HG03108 (cell line): ENCODE data around the gene F11.
"Not testable (repeated sequence)": the region's sequence is repeated elsewhere in the genome, so short reads cannot be mapped to it uniquely, and the experiment has no call there.

Source experiments
- ATAC-seq: cut with Tn5 transposase; IDR thresholded peaks from one replicate; pipeline ENCODE4 v1.9.1; 2021; ENCODE audit warnings: moderate library complexity; ENCODE audit not compliant: unreplicated experiment

F11 gene

GRCh38 chr4:186249785-186250754 is 15.9 kb upstream of the F11 start:
- ATAC-seq = no peak

DNA sequence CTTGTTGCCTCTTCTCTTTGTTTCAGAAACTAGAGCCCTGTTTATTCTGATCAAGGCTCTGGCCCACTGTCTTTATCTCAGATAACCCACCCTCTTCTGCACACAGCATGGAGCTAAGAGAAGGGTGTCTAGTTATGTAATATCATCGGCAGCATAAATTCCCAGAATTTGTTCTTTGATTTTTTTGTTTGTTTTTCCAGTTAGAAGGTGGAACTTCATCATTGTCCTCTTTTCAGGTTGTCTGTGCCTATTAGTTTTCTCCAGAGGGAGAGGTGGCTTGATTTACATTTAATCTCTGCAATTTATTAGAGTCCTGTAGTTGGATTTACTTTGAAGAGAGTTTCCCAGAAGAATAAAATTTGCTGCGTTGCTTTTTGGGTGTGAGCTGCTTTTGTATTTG is 15.2 kb upstream of the F11 start:
- ATAC-seq = no peak

- no peak for ATAC-seq
Measured at GRCh38 chr4:186255122-186255521, 10.9 kb upstream of the F11 start.

DNA sequence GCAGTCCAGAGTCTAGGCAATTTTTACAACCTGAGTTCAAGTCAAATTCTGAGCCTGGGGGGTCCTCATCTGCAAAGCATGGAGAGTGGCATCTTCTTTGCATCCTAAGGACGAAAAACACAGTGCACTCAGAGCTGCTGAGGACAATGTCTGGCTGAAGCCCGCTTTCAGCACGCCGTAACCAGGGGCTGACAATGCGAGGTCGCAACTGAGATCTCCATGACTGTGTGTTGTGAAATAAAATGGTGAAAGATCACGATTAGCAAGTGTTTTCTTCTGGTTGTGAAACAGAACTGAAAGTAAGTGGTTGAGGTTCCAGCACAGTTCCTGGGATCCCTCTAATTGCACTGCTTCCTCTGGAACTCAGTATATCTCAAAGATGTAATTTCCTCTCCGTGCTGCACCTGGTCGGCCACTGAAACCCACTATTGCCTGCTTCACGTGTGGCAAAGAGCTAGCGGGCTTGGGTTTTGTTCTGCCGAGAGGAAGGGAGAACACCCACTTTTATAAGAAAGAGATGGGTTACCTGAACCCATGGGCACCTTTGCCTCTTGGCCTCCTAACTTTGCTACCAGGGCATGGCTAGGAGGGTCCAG is 7.7 kb upstream of the F11 start:
- ATAC-seq = no peak

DNA sequence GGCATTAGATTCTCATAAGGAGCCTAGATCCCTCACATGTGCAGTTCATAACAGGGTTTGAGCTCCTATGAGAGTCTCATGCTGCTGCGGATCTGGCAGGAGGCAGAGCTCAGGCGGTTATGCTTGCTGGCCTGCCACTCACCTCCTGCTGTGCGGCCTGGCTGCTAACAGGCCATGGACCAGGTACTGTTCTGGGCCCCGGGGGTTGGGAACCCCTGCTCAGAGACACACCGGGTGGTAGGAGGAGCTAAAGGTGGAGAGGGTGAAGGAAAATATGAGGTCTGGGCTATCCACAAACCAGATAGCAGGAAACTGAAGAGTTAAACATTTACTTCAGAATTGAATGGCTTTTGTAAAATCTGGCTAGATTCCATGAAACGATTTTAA is 5.9 kb upstream of the F11 start:
- ATAC-seq = no peak

GRCh38 chr4:186260504-186261448 is 5.2 kb upstream of the F11 start:
- ATAC-seq = no peak

- ATAC-seq = no peak
Measured at GRCh38 chr4:186264660-186265059, 1.3 kb upstream of the F11 start.

GRCh38 chr4:186265250-186265649 is 739 bp upstream of the F11 start:
- ATAC-seq = not testable (repeated sequence)

GRCh38 chr4:186266729-186267456 is 904 bp downstream of the F11 start:
- no peak for ATAC-seq

GRCh38 chr4:186271081-186271678 is 5.2 kb downstream of the F11 start:
- ATAC-seq = no peak

- ATAC-seq = no peak
Measured at GRCh38 chr4:186272699-186273391, 6.9 kb downstream of the F11 start.

GRCh38 chr4:186273392-186273789 is 7.4 kb downstream of the F11 start:
- not testable (repeated sequence) for ATAC-seq

DNA sequence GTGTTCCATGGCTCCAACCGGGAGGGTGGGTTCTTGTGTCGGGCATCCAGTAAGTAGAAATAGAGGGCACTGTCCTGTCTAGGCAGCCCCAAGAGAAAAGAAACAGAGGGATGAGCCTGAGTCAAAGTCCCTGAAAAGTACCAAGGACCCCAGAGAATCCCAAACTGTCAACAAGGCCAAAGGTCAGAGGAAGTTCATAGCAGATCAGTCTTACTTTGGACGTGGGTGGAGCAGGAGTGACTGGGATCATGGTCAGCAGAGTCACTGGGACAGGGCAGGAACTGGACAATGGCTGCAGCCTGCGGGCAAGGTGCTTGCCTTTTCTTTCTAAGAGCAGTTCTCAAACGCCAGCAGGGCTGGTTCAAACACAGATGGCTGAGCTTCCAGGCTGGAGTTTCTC is 17.3 kb downstream of the F11 start:
- ATAC-seq = no peak

DNA sequence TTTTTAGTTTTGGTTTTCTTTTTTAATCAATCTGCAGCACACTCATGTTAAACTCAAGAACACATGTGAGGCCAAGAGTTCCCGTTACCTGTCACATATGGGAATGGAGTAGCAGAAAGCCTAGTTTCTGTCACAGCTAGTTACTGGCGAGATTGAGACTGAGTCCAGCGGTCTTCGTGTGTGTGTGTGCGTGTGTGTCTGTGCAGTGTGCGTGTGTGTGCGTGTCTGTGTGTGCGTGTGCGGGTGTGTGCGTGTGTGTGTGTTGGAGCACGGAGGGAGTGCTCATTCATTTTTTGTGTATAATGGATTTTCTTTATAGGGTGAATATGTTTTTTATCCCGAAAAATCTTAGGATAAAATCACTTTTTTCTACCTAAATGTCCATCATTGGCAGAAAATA is 19.2 kb downstream of the F11 start:
- no peak for ATAC-seq

DNA sequence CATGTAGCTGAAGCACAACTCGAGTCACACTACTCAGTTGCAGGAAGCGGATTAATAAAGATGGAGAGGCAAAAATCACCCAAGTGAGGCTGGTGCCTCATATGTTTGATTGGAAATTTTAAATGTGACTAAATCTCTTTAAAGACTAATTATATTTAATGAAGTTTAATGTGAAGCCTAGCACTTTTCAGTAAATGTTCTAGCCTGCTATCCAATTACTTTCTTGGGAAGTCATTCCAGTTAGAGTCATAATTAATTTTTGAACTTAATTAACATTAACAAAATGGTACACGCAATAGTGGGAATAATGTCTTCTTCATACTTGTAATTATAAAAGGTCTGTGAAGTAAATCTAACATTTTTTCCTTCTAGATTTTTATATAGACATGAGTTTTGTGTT is 20.6 kb downstream of the F11 start:
- no peak for ATAC-seq

- no peak for ATAC-seq
Measured at GRCh38 chr4:186291256-186291890, 25.4 kb downstream of the F11 start.

DNA sequence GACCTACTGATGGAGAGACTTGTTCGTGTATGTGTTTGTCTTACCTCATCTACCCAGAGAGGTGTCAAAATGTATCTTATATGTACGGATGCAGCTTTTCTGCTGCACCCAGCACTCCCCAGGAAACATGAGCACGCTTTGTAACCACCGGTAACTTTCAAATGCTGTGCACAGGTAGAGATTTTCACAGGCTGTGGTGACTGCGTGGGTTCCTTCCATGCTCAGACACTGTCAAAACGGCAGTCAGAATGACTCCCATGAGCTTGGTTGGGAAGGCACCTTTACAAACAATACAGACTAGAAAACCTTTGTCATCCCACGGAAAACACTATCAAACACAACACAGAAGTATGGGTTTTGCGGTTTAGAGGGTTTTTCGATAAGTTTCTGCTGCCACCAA is 28.2 kb downstream of the F11 start:
- no peak for ATAC-seq

GRCh38 chr4:186296481-186296880 is 30.5 kb downstream of the F11 start:
- no peak for ATAC-seq

GRCh38 chr4:186297013-186297645 is 31.1 kb downstream of the F11 start:
- ATAC-seq = no peak
